PFSK-1 (cell line): Measurements from ENCODE around the gene ACTG1.

Experiments
- POLR2AphosphoS5 ChIP-seq: IDR thresholded peaks from 2 replicates; pipeline ENCODE4 v1.6.1; 2012; ENCODE audit warnings: low read depth, mild to moderate bottlenecking, control low read depth, low read length, moderate library complexity
- TAF1 ChIP-seq: IDR thresholded peaks from 2 replicates; pipeline ENCODE4 v1.6.1; 2012; ENCODE audit warnings: low read length, control low read depth, borderline replicate concordance; ENCODE audit not compliant: insufficient read depth
- TF ChIP-seq, protein P1 (sequence below), 2 experiments: IDR thresholded peaks; 2 replicates each; pipeline versions ENCODE4 v1.6.1 to v1.8.0; 2011 to 2012; ENCODE audit warnings: low read depth in 2 of 2, low read length in 2 of 2, control low read depth in 1 of 2, inconsistent platforms in 1 of 2, mild to moderate bottlenecking in 1 of 2, moderate library complexity in 1 of 2; ENCODE audit not compliant: insufficient read depth in 1 of 2

DNA sequence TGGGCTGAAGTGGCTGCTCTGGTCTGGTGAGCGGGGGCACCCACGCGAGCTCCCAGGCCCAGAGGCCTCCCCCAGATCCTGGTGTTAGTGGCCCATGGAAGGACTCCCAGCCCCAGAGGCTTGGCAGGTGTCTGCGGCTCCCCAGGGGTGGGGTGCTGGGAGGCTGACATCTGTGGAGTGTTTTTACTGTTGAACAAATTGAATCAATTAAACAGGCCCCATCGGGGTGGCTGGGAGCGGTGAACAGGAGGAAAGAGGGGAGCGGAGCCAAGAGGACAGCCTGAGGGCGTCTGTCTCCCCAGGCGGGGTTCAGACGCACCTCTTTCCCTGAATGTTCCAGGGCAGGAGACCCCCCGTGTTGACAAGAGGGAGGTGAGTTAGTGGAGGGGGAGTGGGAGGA, 29.9 kb downstream of the ACTG1 start:
- TF ChIP-seq POLR2AphosphoS5, result no peak
- no peak for TF ChIP-seq TAF1
- TF ChIP-seq, protein P1, sequence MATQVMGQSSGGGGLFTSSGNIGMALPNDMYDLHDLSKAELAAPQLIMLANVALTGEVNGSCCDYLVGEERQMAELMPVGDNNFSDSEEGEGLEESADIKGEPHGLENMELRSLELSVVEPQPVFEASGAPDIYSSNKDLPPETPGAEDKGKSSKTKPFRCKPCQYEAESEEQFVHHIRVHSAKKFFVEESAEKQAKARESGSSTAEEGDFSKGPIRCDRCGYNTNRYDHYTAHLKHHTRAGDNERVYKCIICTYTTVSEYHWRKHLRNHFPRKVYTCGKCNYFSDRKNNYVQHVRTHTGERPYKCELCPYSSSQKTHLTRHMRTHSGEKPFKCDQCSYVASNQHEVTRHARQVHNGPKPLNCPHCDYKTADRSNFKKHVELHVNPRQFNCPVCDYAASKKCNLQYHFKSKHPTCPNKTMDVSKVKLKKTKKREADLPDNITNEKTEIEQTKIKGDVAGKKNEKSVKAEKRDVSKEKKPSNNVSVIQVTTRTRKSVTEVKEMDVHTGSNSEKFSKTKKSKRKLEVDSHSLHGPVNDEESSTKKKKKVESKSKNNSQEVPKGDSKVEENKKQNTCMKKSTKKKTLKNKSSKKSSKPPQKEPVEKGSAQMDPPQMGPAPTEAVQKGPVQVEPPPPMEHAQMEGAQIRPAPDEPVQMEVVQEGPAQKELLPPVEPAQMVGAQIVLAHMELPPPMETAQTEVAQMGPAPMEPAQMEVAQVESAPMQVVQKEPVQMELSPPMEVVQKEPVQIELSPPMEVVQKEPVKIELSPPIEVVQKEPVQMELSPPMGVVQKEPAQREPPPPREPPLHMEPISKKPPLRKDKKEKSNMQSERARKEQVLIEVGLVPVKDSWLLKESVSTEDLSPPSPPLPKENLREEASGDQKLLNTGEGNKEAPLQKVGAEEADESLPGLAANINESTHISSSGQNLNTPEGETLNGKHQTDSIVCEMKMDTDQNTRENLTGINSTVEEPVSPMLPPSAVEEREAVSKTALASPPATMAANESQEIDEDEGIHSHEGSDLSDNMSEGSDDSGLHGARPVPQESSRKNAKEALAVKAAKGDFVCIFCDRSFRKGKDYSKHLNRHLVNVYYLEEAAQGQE (IDR thresholded peaks at IDR 0.05; ENCODE audit: insufficient read depth in 1 of 2, low read depth in 2 of 2, low read length in 2 of 2), result no peak
